G401.6 (cell line): Measurements from ENCODE around the gene AP1S2.

Source experiments
- FAIRE-seq: peaks from 2 replicates; lab custom pipeline; 2012; peaks lifted over from hg19 to GRCh38; lab: Jason Lieb, UNC

AP1S2 gene

GRCh38 chrX:15804563-15804962, 50.0 kb downstream of the AP1S2 start:
- no peak for FAIRE-seq

DNA sequence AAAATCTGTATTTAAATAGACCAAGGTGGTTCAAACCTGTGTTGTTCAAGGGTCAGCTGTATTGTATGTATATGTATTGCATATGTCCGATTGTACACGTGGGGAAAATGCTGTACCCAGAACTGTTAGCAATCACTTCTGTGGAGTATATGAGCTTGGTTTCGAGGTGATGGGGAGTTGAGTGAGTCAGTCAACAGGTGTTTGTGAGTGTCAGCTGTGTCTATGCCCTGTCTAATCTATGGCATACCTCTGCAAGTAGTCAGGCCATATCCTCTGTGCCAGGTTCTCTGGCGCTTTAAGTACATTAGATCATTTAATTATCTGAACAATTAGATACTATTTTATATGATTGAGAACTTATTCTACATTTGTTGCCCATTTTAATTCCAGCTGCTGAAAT, 56.9 kb downstream of the AP1S2 start:
- FAIRE-seq, result no peak

DNA sequence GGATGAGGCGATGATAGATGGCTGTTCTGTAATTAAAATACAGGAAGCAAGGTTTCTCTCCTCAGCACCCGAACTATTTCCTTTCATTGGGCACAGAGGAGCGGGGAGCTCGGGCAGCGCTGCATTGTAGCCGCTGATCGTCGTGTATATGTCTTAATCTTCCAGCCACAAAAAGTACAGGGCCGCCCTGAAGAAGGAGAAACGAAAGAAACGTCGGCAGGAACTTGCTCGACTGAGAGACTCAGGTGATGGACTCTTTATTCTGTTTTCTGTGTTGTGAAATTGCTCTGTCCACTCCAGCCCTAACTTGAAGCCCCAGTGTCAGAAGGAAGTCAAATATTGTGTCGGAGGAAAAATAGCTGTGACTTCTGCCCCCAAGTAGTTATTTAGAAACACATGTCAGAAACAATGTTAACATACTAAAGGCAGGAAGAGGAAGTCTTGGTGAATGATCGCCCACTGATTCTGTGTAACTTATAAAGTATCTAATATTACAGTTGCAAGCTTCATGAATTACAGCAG, 63.8 kb downstream of the AP1S2 start:
- no peak for FAIRE-seq

GRCh38 chrX:15789979-15790768, 64.4 kb downstream of the AP1S2 start, which contains the start of gene ZRSR2:
ZRSR2 (plus strand) TSS chrX:15790484; CDS start chrX:15790496, 12 bp downstream.
- FAIRE-seq, result peak; percentile 94

DNA sequence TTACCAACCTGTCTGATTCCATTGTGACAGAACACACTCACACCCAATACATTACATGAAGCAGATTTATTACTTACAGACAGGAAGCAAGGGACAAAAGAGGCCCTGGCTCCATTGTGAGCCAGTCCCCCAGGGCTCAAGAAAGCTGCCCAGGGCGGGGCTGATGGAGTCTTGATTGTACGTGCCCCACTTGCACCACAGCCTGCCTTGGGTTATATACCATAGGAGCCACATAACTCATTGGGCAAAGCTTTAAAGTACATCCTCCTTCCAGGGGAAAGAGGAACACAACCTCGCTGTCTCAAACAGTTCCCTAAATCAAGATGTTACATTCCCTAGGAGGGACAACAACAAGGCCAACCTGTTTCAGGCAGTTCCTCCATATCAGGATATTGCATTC, 67.7 kb downstream of the AP1S2 start:
- FAIRE-seq, result no peak

DNA sequence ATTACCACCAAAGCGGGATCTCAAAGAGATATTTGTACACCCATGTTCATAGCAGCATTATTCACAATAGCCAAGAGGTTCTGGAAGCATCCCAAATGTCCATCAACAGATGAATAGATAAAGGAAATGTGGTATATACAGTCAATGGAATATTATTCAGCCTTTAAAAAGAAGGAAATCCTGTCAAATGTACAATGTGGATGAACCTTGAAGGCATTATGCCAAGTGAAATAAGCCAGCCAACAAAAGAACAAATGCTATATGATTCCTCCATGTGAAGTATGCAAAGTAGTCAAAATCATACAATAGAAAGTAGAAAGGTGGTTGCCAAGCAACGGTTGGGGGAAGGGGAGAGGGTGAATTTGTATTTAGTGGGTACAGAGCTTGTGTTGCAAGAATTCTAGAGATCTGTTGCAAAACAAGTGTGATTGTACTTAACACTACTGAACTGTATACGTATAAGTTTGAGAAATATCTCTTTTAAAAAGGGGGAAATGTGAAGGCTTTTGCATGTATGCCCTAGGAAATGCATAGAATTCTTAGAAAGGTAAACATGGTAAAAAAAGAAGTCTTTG, 69.3 kb downstream of the AP1S2 start:
- no peak for FAIRE-seq

DNA sequence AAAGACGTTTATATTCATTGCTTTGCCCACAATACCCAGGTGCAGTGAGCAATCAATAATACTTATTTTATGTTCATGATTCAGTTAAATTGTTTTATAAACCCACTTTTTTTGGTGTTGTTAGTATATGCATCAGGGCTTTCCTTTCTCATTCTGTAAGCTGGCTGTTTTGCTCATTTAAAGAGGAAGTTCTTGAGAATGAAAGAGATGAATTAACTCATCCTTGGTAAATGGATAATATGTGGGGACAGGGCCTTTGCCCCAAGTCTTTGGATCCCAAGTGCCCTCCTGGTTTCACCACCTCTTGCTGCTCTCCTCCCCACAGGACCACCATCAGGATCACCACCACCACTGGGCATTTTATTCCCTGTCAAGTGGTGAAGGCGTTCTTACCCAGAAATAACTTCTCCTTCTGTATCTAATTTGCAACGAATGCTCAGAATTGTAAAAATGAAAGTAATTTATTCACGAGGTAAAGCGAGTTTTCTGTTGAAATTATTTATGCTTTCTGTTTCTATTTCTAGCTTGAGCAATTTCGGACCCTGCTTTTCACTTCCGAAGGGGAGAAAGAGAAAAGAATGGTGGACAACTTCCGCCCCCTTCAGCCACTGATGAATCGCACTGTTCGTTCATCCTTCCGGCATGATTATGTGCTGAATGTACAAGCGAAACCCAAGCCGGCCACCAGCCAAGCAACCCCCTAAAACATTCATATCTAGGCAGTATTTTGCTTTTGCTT, 72.5 kb downstream of the AP1S2 start:
- FAIRE-seq, result no peak
